GM23338 (cell line): Measurements from ENCODE around the gene IL18BP. TPM values are rescaled to one million over a fixed set of nuclear protein-coding genes. Genes with fewer than 3 reads are reported as not detected.

ENCODE experiments used
- ATAC-seq: fragments of 200-7000 bp; cut with Tn5 transposase; 3 replicates; pipeline ENCODE4 v1.9.1; 2020
- DNase-seq: peaks from one replicate; pipeline ENCODE4 v3.0.0-alpha.2; 2015; ENCODE audit warnings: low spot score
- H2AFZ ChIP-seq: fragments of 200-600 bp; sonication (generic); 2 replicates; pipeline ENCODE4 v1.8.0; 2016; ENCODE audit warnings: antibody characterized with exemption, mild to moderate bottlenecking, moderate library complexity
- H3F3A ChIP-seq: fragments of 200-600 bp; sonication (generic); replicated peaks from 2 replicates; pipeline ENCODE4 v1.8.0; 2017; ENCODE audit warnings: antibody characterized with exemption, mixed run types, low read depth
- H3K27ac ChIP-seq: fragments of 200-600 bp; sonication (generic); 2 replicates; pipeline ENCODE4 v1.6.1; 2016; ENCODE audit warnings: low read depth
- H3K27me3 ChIP-seq: fragments of 200-600 bp; sonication (generic); 2 replicates; pipeline ENCODE4 v1.8.0; 2016; ENCODE audit warnings: mild to moderate bottlenecking, mixed run types, moderate library complexity; ENCODE audit not compliant: insufficient read depth
- H3K36me3 ChIP-seq: fragments of 200-600 bp; sonication (generic); 2 replicates; pipeline ENCODE4 v1.8.0; 2016; ENCODE audit warnings: mild to moderate bottlenecking; ENCODE audit not compliant: insufficient read depth
- H3K4me1 ChIP-seq: fragments of 200-600 bp; sonication (generic); 2 replicates; pipeline ENCODE4 v1.8.0; 2016; ENCODE audit warnings: mild to moderate bottlenecking, moderate library complexity; ENCODE audit not compliant: insufficient read depth
- H3K4me2 ChIP-seq: fragments of 200-600 bp; sonication (generic); 2 replicates; pipeline ENCODE4 v1.7.1; 2017; ENCODE audit warnings: mixed run types
- H3K4me3 ChIP-seq: fragments of 200-600 bp; sonication (generic); 2 replicates; pipeline ENCODE4 v1.6.1; 2016; ENCODE audit warnings: mixed run types
- H3K79me2 ChIP-seq: fragments of 200-600 bp; sonication (generic); replicated peaks from 2 replicates; pipeline ENCODE4 v1.8.0; 2017; ENCODE audit warnings: mild to moderate bottlenecking; ENCODE audit not compliant: insufficient read depth
- H3K9me2 ChIP-seq: fragments of 200-600 bp; sonication (generic); 2 replicates; pipeline ENCODE4 v1.8.0; 2017; ENCODE audit not compliant: insufficient read depth
- H4K20me1 ChIP-seq: fragments of 200-600 bp; sonication (generic); replicated peaks from 2 replicates; pipeline ENCODE4 v1.8.0; 2017; ENCODE audit warnings: mild to moderate bottlenecking; ENCODE audit not compliant: insufficient read depth
- H3K27ac Mint-ChIP-seq: 2 replicates; pipeline ENCODE4 v1.8.0; 2020; ENCODE audit warnings: inconsistent platforms, mild to moderate bottlenecking, moderate library complexity, mixed read lengths
- H3K27me3 Mint-ChIP-seq: 3 replicates; pipeline ENCODE4 v1.8.0; 2022; ENCODE audit warnings: low read depth, mild to moderate bottlenecking, moderate library complexity, mixed read lengths, inconsistent platforms; ENCODE audit not compliant: insufficient read depth, poor library complexity
- H3K36me3 Mint-ChIP-seq: 3 replicates; pipeline ENCODE4 v1.8.0; 2021; ENCODE audit warnings: low read depth, mild to moderate bottlenecking, inconsistent platforms, moderate library complexity, mixed read lengths
- H3K4me1 Mint-ChIP-seq: 3 replicates; pipeline ENCODE4 v1.8.0; 2020; ENCODE audit warnings: mild to moderate bottlenecking, inconsistent platforms, mixed read lengths
- H3K4me3 Mint-ChIP-seq: 3 replicates; pipeline ENCODE4 v1.8.0; 2021; ENCODE audit warnings: moderate library complexity, mild to moderate bottlenecking, inconsistent platforms, mixed read lengths
- H3K9me3 Mint-ChIP-seq: 3 replicates; pipeline ENCODE4 v1.8.0; 2020; ENCODE audit warnings: moderate library complexity, mild to moderate bottlenecking, inconsistent platforms, mixed read lengths
- CREB1 ChIP-seq: fragments of 250-450 bp; sonication (Bioruptor Pico); IDR thresholded peaks from 2 replicates; pipeline ENCODE4 v1.5.0; 2020; ENCODE audit warnings: low read depth, mild to moderate bottlenecking, moderate library complexity
- CTCF ChIP-seq, 2 experiments: fragments of 200-600 bp in 1 of 2; sonication (generic) in 1 of 2; conservative IDR thresholded peaks; 2 replicates each; pipeline versions ENCODE4 v1.5.1 to v1.6.1; 2016 to 2017; ENCODE audit warnings: antibody characterized with exemption in 2 of 2, low read depth in 2 of 2, mild to moderate bottlenecking in 2 of 2, moderate library complexity in 1 of 2
- EZH2 ChIP-seq: fragments of 200-600 bp; sonication (generic); IDR thresholded peaks from one replicate; pipeline ENCODE4 v1.8.0; 2017; ENCODE audit warnings: antibody characterized with exemption, mild to moderate bottlenecking, low read depth; ENCODE audit not compliant: unreplicated experiment
- EZH2phosphoT487 ChIP-seq: fragments of 200-600 bp; sonication (generic); IDR thresholded peaks from one replicate; pipeline ENCODE4 v1.8.1; 2018; ENCODE audit warnings: antibody characterized with exemption; ENCODE audit not compliant: unreplicated experiment
- JUNB ChIP-seq: IDR thresholded peaks from one replicate; pipeline ENCODE4 v1.6.1; 2016; ENCODE audit warnings: antibody characterized with exemption; ENCODE audit not compliant: unreplicated experiment
- NANOG ChIP-seq: IDR thresholded peaks from 2 replicates; pipeline ENCODE4 v1.6.1; 2016; ENCODE audit warnings: antibody characterized with exemption, borderline replicate concordance
- POLR2AphosphoS5 ChIP-seq: IDR thresholded peaks from 2 replicates; pipeline ENCODE4 v1.6.1; 2016; ENCODE audit warnings: antibody characterized with exemption, low read depth
- STAT1 ChIP-seq: IDR thresholded peaks from one replicate; pipeline ENCODE4 v1.6.1; 2016; ENCODE audit warnings: antibody characterized with exemption; ENCODE audit not compliant: unreplicated experiment
- ZNF114 ChIP-seq: fragments of 250-450 bp; sonication (Bioruptor Pico); IDR thresholded peaks from 2 replicates; pipeline ENCODE4 v1.5.0; 2020; ENCODE audit warnings: mild to moderate bottlenecking, moderate library complexity
- ZNF331 ChIP-seq: fragments of 250-450 bp; sonication (Bioruptor Pico); IDR thresholded peaks from 2 replicates; pipeline ENCODE4 v1.5.0; 2020; ENCODE audit warnings: low read depth, mild to moderate bottlenecking, moderate library complexity
- polyA plus RNA-seq: library from polyadenylated mRNA; unstranded; fragments of >200 nt; fragmentation: Nextera tagmentation; extraction: Ambion mirVana; gene quantifications from 2 replicates; pipeline ENCODE4 v1.2.1, GENCODE V29; 2016
- total RNA-seq: library from RNA; depleted of rRNA; stranded (reverse); fragments of >200 nt; shearing (Covaris generic); gene quantifications from 2 replicates; pipeline ENCODE4 v1.2.3, GENCODE V29; 2014
- TF ChIP-seq, protein P1 (sequence below): fragments of 250-450 bp; sonication (Bioruptor Pico); IDR thresholded peaks from 2 replicates; pipeline ENCODE4 v1.5.0; 2020; ENCODE audit warnings: mild to moderate bottlenecking, moderate library complexity
- TF ChIP-seq, protein P2 (sequence below): IDR thresholded peaks from 2 replicates; pipeline ENCODE4 v1.6.1; 2016; ENCODE audit warnings: antibody characterized with exemption
- TF ChIP-seq, protein P3 (sequence below): IDR thresholded peaks from one replicate; pipeline ENCODE4 v1.6.1; 2018; ENCODE audit warnings: antibody characterized with exemption; ENCODE audit not compliant: unreplicated experiment

IL18BP gene
- total and polyA plus RNA-seq, 2 experiments from 2014 or later, result 3.8 to 11.2 TPM

- H3K79me2 ChIP-seq, result no peaks in the 10 kb centered on the region
- peaks cover 7% of the 10 kb centered on the region; the same call in 1 of the 2 replicates for H3K36me3 ChIP-seq
- Mint-ChIP-seq H3K36me3 (peaks cover 91% of the 10 kb centered on the region), H3K27ac (peak overlapping the region; percentile 19; the same call in 1 of the 2 replicates), H3K9me3 (peaks cover 2% of the 10 kb centered on the region; the same call in 1 of the 3 replicates), H3K4me3 (no peak overlapping the region), H3K4me1 (no peaks in the 10 kb centered on the region), H3K27me3 (peaks cover 35% of the 10 kb centered on the region)
- H3K4me2 ChIP-seq, result no peak overlapping the region
- H3K4me3 ChIP-seq, result no peak overlapping the region
- DNase-seq (no peak), ATAC-seq (no peak)
- H3F3A ChIP-seq, result peaks cover 3% of the 10 kb centered on the region
- H4K20me1 ChIP-seq, result peaks cover 23% of the 10 kb centered on the region
- H3K27ac ChIP-seq, result no peak overlapping the region
- H3K27me3 ChIP-seq, result no peaks in the 10 kb centered on the region
- TF ChIP-seq POLR2AphosphoS5, result no peak
- no peak for TF ChIP-seq STAT1
- TF ChIP-seq CTCF (conservative IDR thresholded peaks at IDR 0.05; ENCODE audit: low read depth in 2 of 2), result no peak
- no peak for TF ChIP-seq EZH2
- no peak for TF ChIP-seq EZH2phosphoT487
- TF ChIP-seq, protein P1, sequence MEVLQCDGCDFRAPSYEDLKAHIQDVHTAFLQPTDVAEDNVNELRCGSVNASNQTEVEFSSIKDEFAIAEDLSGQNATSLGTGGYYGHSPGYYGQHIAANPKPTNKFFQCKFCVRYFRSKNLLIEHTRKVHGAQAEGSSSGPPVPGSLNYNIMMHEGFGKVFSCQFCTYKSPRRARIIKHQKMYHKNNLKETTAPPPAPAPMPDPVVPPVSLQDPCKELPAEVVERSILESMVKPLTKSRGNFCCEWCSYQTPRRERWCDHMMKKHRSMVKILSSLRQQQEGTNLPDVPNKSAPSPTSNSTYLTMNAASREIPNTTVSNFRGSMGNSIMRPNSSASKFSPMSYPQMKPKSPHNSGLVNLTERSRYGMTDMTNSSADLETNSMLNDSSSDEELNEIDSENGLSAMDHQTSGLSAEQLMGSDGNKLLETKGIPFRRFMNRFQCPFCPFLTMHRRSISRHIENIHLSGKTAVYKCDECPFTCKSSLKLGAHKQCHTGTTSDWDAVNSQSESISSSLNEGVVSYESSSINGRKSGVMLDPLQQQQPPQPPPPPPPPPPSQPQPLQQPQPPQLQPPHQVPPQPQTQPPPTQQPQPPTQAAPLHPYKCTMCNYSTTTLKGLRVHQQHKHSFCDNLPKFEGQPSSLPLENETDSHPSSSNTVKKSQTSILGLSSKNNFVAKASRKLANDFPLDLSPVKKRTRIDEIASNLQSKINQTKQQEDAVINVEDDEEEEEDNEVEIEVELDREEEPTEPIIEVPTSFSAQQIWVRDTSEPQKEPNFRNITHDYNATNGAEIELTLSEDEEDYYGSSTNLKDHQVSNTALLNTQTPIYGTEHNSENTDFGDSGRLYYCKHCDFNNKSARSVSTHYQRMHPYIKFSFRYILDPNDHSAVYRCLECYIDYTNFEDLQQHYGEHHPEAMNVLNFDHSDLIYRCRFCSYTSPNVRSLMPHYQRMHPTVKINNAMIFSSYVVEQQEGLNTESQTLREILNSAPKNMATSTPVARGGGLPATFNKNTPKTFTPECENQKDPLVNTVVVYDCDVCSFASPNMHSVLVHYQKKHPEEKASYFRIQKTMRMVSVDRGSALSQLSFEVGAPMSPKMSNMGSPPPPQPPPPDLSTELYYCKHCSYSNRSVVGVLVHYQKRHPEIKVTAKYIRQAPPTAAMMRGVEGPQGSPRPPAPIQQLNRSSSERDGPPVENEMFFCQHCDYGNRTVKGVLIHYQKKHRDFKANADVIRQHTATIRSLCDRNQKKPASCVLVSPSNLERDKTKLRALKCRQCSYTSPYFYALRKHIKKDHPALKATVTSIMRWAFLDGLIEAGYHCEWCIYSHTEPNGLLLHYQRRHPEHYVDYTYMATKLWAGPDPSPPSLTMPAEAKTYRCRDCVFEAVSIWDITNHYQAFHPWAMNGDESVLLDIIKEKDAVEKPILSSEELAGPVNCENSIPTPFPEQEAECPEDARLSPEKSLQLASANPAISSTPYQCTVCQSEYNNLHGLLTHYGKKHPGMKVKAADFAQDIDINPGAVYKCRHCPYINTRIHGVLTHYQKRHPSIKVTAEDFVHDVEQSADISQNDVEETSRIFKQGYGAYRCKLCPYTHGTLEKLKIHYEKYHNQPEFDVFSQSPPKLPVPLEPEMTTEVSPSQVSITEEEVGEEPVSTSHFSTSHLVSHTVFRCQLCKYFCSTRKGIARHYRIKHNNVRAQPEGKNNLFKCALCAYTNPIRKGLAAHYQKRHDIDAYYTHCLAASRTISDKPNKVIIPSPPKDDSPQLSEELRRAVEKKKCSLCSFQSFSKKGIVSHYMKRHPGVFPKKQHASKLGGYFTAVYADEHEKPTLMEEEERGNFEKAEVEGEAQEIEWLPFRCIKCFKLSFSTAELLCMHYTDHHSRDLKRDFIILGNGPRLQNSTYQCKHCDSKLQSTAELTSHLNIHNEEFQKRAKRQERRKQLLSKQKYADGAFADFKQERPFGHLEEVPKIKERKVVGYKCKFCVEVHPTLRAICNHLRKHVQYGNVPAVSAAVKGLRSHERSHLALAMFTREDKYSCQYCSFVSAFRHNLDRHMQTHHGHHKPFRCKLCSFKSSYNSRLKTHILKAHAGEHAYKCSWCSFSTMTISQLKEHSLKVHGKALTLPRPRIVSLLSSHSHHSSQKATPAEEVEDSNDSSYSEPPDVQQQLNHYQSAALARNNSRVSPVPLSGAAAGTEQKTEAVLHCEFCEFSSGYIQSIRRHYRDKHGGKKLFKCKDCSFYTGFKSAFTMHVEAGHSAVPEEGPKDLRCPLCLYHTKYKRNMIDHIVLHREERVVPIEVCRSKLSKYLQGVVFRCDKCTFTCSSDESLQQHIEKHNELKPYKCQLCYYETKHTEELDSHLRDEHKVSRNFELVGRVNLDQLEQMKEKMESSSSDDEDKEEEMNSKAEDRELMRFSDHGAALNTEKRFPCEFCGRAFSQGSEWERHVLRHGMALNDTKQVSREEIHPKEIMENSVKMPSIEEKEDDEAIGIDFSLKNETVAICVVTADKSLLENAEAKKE, result no peak
- TF ChIP-seq, protein P2, sequence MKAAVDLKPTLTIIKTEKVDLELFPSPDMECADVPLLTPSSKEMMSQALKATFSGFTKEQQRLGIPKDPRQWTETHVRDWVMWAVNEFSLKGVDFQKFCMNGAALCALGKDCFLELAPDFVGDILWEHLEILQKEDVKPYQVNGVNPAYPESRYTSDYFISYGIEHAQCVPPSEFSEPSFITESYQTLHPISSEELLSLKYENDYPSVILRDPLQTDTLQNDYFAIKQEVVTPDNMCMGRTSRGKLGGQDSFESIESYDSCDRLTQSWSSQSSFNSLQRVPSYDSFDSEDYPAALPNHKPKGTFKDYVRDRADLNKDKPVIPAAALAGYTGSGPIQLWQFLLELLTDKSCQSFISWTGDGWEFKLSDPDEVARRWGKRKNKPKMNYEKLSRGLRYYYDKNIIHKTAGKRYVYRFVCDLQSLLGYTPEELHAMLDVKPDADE, result no peak
- no peak for TF ChIP-seq CREB1 (CRISPR knock-in tag)
- no peak for TF ChIP-seq ZNF331 (CRISPR knock-in tag)
- no peak for TF ChIP-seq JUNB
- no peak for TF ChIP-seq ZNF114 (CRISPR knock-in tag)
- TF ChIP-seq, protein P3, sequence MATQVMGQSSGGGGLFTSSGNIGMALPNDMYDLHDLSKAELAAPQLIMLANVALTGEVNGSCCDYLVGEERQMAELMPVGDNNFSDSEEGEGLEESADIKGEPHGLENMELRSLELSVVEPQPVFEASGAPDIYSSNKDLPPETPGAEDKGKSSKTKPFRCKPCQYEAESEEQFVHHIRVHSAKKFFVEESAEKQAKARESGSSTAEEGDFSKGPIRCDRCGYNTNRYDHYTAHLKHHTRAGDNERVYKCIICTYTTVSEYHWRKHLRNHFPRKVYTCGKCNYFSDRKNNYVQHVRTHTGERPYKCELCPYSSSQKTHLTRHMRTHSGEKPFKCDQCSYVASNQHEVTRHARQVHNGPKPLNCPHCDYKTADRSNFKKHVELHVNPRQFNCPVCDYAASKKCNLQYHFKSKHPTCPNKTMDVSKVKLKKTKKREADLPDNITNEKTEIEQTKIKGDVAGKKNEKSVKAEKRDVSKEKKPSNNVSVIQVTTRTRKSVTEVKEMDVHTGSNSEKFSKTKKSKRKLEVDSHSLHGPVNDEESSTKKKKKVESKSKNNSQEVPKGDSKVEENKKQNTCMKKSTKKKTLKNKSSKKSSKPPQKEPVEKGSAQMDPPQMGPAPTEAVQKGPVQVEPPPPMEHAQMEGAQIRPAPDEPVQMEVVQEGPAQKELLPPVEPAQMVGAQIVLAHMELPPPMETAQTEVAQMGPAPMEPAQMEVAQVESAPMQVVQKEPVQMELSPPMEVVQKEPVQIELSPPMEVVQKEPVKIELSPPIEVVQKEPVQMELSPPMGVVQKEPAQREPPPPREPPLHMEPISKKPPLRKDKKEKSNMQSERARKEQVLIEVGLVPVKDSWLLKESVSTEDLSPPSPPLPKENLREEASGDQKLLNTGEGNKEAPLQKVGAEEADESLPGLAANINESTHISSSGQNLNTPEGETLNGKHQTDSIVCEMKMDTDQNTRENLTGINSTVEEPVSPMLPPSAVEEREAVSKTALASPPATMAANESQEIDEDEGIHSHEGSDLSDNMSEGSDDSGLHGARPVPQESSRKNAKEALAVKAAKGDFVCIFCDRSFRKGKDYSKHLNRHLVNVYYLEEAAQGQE, result no peak
- no peak for TF ChIP-seq NANOG
- H3K4me1 ChIP-seq, result no peaks in the 10 kb centered on the region
- H3K9me2 ChIP-seq, result no peaks in the 10 kb centered on the region
- no peak overlapping the region for H2AFZ ChIP-seq
Observed at GRCh38 chr11:72007587-72007986, 8.9 kb downstream of the IL18BP start.
